HG02759 (cell line): ENCODE data around the gene PTPRF.

Experiments used
- ATAC-seq: cut with Tn5 transposase; IDR thresholded peaks from one replicate; pipeline ENCODE4 v1.9.1; 2021; ENCODE audit warnings: mild to moderate bottlenecking, moderate library complexity; ENCODE audit not compliant: unreplicated experiment

Gene PTPRF

GRCh38 chr1:43512133-43512532 is 18.6 kb upstream of the PTPRF start:
- no peak for ATAC-seq

GRCh38 chr1:43512681-43513080 is 18.0 kb upstream of the PTPRF start:
- ATAC-seq = no peak

GRCh38 chr1:43513471-43514173 is 17.1 kb upstream of the PTPRF start:
- ATAC-seq = no peak

- ATAC-seq = no peak
Observed at GRCh38 chr1:43518935-43519686, 11.6 kb upstream of the PTPRF start.

- no peak for ATAC-seq
Observed at GRCh38 chr1:43520100-43520778, 10.4 kb upstream of the PTPRF start.

- no peak for ATAC-seq
Observed at GRCh38 chr1:43521078-43521477, 9.6 kb upstream of the PTPRF start.

GRCh38 chr1:43521756-43522155 is 8.9 kb upstream of the PTPRF start:
- ATAC-seq = no peak

GRCh38 chr1:43522431-43522775 is 8.3 kb upstream of the PTPRF start:
- ATAC-seq = no peak

- no peak for ATAC-seq
Observed at GRCh38 chr1:43522776-43523480, 7.8 kb upstream of the PTPRF start.

GRCh38 chr1:43524804-43525203 is 5.9 kb upstream of the PTPRF start:
- no peak for ATAC-seq

- ATAC-seq = no peak
Observed at GRCh38 chr1:43526002-43526401, 4.7 kb upstream of the PTPRF start.

- ATAC-seq = no peak
Observed at GRCh38 chr1:43527111-43527878, 3.4 kb upstream of the PTPRF start.

GRCh38 chr1:43529206-43529731 is 1.4 kb upstream of the PTPRF start:
- ATAC-seq = no peak

- no peak for ATAC-seq
Observed at GRCh38 chr1:43531107-43531905, 623 bp downstream of the PTPRF start.

GRCh38 chr1:43531906-43532584 is 1.4 kb downstream of the PTPRF start:
- no peak for ATAC-seq

GRCh38 chr1:43532716-43533115 is 2.0 kb downstream of the PTPRF start:
- no peak for ATAC-seq

- ATAC-seq = no peak
Observed at GRCh38 chr1:43533584-43533983, 2.9 kb downstream of the PTPRF start.

- no peak for ATAC-seq
Observed at GRCh38 chr1:43534256-43534655, 3.6 kb downstream of the PTPRF start.
